Tibial nerve (tissue), 4 donors: ENCODE data around the gene DUSP7. TPM values are rescaled to one million over a fixed set of nuclear protein-coding genes. Genes with fewer than 3 reads are reported as not detected.
A peak's percentile ranks its signal among the peaks of the same experiment; 100 is the strongest.

Experiments
- DNase-seq, 2 donors: peaks; one replicate each; pipeline ENCODE4 v3.0.0-alpha.2; 2019; ENCODE audit warnings: low spot score in 2 of 2
- H3K27ac ChIP-seq, 4 donors: fragments of 200-600 bp; sonication (generic) in 3 of 4; one replicate each; pipeline ENCODE4 v1.5.1; 2017 to 2019; ENCODE audit warnings: mild to moderate bottlenecking in 1 of 4
- H3K27me3 ChIP-seq, 2 donors: fragments of 200-600 bp; sonication (generic) in 1 of 2; one replicate each; pipeline versions ENCODE4 v1.5.1 to v1.6.0; 2017 to 2019
- H3K36me3 ChIP-seq, 3 donors: fragments of 200-600 bp; sonication (generic); one replicate each; pipeline ENCODE4 v1.5.1; 2018 to 2019
- H3K4me1 ChIP-seq, 4 donors: fragments of 200-600 bp; sonication (generic) in 3 of 4; one replicate each; pipeline ENCODE4 v1.5.1; 2017 to 2019
- H3K4me3 ChIP-seq, 4 donors: fragments of 200-600 bp; sonication (generic) in 3 of 4; one replicate each; pipeline ENCODE4 v1.5.1; 2017 to 2019; ENCODE audit warnings: mild to moderate bottlenecking in 1 of 4, moderate library complexity in 1 of 4
- H3K9me3 ChIP-seq, 4 donors: fragments of 200-600 bp; sonication (generic) in 3 of 4; one replicate each; pipeline ENCODE4 v1.5.1; 2017 to 2019
- EP300 ChIP-seq, 2 donors: sonication (generic); formaldehyde crosslinking; IDR thresholded peaks; one replicate each; pipeline ENCODE4 v1.6.1; 2017; ENCODE audit warnings: antibody characterized with exemption in 2 of 2, mild to moderate bottlenecking in 1 of 2
- POLR2A ChIP-seq, 2 donors: fragments of 450-650 bp; IDR thresholded peaks; one replicate each; pipeline ENCODE4 v1.6.1; 2017; ENCODE audit warnings: antibody characterized with exemption in 2 of 2, mild to moderate bottlenecking in 2 of 2, moderate library complexity in 2 of 2
- WGBS, 2 donors: methylation state at CpG; one replicate each; pipeline ENCODE4 v1.1.5; 2018; 5-methylcytosine and 5-hydroxymethylcytosine counted together
- total RNA-seq, 4 donors: library from RNA; depleted of rRNA; stranded (reverse); fragments of >200 nt; gene quantifications; one replicate each; pipeline ENCODE4 v1.1.0, GENCODE V29; 2016
- TF ChIP-seq, protein P1 (sequence below), 5 experiments: fragments of 200-600 bp in 3 of 5; fragments of 450-650 bp in 2 of 5; sonication (generic) in 3 of 5; IDR thresholded peaks; one replicate each; pipeline ENCODE4 v1.5.1; 2016 to 2019; ENCODE audit warnings: antibody characterized with exemption in 5 of 5, mild to moderate bottlenecking in 3 of 5, moderate library complexity in 2 of 5

The DUSP7 gene
- total RNA-seq, 4 donors from 2014 or later: 8.1 to 15.0 (median 11.5) TPM

DNA sequence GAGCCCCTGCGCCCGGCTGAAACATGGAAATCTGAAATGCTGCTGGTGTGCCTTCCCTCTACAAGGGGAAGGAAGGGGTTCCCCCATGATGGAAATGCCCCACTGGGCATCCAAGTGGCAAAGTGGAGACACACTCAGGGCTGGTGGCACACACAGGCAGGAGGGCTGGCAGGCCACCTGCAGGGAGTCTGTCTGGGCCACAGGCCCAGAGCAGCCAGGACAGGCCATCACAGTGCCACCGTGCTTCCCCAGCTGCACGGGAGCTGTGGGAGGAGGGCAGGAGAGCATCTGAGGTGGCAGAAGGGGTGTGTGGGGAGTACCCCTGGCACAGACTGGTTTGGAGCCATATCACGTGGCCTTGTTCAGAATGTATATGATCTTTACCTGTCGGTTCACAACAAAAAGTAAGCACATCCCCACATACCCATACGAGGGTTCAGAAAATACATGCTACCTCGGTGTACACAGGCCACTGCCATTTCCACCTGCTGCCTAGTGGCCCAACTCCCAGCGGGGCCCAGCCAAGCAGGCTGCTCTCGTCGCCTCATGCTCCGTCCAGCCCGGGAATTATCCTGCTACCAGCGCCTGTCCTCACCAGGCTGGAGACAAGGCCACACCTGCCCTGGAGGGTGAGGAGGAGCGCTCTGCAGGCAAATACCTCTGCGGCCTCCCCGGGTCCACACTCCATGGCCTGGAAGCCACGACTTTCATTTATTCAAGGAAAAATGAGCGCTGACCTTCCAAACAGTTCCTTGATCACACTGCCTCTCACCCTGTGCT lies 22.6 kb upstream of the DUSP7 start:
- TF ChIP-seq, protein P1, sequence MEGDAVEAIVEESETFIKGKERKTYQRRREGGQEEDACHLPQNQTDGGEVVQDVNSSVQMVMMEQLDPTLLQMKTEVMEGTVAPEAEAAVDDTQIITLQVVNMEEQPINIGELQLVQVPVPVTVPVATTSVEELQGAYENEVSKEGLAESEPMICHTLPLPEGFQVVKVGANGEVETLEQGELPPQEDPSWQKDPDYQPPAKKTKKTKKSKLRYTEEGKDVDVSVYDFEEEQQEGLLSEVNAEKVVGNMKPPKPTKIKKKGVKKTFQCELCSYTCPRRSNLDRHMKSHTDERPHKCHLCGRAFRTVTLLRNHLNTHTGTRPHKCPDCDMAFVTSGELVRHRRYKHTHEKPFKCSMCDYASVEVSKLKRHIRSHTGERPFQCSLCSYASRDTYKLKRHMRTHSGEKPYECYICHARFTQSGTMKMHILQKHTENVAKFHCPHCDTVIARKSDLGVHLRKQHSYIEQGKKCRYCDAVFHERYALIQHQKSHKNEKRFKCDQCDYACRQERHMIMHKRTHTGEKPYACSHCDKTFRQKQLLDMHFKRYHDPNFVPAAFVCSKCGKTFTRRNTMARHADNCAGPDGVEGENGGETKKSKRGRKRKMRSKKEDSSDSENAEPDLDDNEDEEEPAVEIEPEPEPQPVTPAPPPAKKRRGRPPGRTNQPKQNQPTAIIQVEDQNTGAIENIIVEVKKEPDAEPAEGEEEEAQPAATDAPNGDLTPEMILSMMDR (IDR thresholded peaks at IDR 0.05): no peak
- TF ChIP-seq EP300 (IDR thresholded peaks at IDR 0.05): no peak
- TF ChIP-seq POLR2A (IDR thresholded peaks at IDR 0.05): no peak
- H3K27ac ChIP-seq: no peak overlapping the region
- no peaks in the 10 kb centered on the region for H3K36me3 ChIP-seq
- no peak overlapping the region for H3K4me3 ChIP-seq
- 90 to 95% methylated on average over 19 of the region's 19 CpGs for WGBS, 2 donors
- DNase-seq: no peak
- H3K9me3 ChIP-seq: no peaks in the 10 kb centered on the region
- peaks cover 0 to 13% (median 0%) of the 10 kb centered on the region in 4 donors for H3K4me1 ChIP-seq
- no peaks in the 10 kb centered on the region for H3K27me3 ChIP-seq

DNA sequence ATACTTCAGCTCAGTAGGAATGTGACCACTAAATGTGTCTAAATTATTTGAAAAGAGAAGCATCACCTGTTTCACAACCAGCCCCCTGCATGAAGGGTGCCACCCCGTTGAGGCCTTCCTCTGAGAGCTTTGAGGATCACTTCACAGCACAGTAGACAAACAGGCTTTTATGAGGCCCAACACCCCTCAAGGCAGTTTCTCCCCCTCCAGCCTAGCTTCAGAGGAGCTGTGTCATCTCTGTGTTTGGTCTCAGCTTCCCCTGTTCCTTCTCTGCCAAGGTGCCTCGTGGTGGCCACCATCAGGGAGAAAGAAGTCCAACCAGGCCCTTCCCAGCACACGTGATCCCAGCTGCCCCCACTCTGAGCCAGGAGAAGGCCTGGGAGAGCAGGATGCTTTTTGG lies 21.6 kb upstream of the DUSP7 start:
- no peak overlapping the region for H3K4me3 ChIP-seq
- DNase-seq: no peak
- peak overlapping the region in 1 of 4 donors; percentile 55 for H3K27ac ChIP-seq
- H3K9me3 ChIP-seq: no peaks in the 10 kb centered on the region
- H3K27me3 ChIP-seq: no peaks in the 10 kb centered on the region
- WGBS, 2 donors: 35 to 44% methylated on average over 3 of the region's 3 CpGs
- peaks cover 0 to 13% (median 0%) of the 10 kb centered on the region in 4 donors for H3K4me1 ChIP-seq
- TF ChIP-seq, protein P1 (IDR thresholded peaks at IDR 0.05): no peak
- TF ChIP-seq POLR2A (IDR thresholded peaks at IDR 0.05) (no peak), EP300 (IDR thresholded peaks at IDR 0.05) (no peak)
- H3K36me3 ChIP-seq: no peaks in the 10 kb centered on the region

DNA sequence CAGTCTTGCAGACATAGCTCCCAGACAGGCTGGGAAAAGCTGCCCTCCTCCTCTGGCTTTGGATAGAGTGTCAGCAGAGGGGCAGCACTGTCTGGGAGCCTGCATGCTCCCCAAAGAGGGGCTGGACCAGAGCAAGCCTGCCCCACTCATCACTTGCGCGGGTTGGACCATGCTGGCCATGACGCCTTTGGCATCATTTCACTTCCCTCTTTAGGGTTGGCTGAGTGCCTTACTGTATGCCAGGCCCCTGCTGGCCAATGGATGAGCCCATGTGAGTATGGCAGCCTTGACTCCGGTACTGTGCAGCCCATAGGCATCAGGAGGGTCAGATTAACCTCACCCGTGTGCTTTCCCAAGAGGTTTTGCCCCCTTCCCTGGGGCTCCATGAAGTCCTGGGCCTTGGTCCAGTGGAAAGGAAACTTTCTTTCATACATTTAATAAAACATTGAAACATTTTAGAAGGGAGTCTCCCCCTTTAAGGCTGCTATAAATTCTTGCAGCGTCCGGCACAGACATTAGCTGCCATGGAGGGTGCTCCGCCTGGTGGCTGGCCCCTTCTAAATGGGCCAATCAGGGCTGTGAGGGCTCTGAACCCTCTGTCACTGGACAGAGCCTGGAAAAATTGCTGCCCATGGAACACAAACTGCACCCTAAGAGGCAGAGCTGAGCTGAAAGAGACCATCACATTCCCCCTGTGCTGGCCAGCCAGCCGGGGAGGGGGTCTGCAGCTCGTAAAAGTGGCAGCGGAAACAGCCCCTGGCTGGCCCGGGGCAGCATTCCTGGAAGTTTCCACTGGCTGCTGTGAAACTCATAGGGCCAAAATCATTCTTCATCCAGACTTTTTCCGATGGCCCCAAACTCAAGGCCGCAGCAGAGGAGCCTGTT lies 20.8 kb upstream of the DUSP7 start:
- Histone ChIP-seq H3K27ac (peak overlapping the region in 1 of 4 donors; percentile 55), H3K27me3 (no peaks in the 10 kb centered on the region), H3K4me1 (peaks cover 0 to 13% (median 0%) of the 10 kb centered on the region in 4 donors), H3K4me3 (no peak overlapping the region), H3K36me3 (no peaks in the 10 kb centered on the region), H3K9me3 (no peaks in the 10 kb centered on the region)
- TF ChIP-seq, protein P1 (IDR thresholded peaks at IDR 0.05): peak in 2 of 5 experiments; percentile 17 to 23
- TF ChIP-seq POLR2A (IDR thresholded peaks at IDR 0.05) (no peak), EP300 (IDR thresholded peaks at IDR 0.05) (no peak)
- WGBS, 2 donors: 37% methylated on average over 13 of the region's 14 CpGs
- no peak for DNase-seq

DNA sequence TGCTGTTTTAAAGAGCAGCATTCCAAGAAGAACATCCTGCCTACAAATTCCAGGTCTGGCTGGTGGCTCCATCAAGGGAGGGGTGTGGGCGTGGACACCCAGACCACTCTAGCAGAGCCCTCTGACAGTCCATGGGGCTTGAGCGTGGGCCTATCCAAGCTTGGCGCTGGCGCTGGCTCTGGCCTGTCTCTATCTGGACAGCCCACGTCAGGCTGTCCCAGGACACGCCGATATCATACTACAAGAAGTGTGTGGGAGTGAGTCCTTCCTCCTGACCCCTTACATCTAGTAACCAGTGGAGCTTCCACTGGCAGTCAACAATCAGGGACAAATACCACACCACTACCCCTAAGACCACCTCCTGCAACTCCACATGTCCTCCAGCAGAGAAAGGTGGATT lies 17.1 kb upstream of the DUSP7 start:
- Histone ChIP-seq H3K27me3 (no peaks in the 10 kb centered on the region), H3K27ac (no peak overlapping the region), H3K9me3 (no peaks in the 10 kb centered on the region), H3K4me3 (no peak overlapping the region), H3K36me3 (no peaks in the 10 kb centered on the region), H3K4me1 (peaks cover 0 to 28% (median 0%) of the 10 kb centered on the region in 4 donors)
- no peak for DNase-seq
- WGBS, 2 donors: 81 to 90% methylated on average over 6 to 7 of the region's 7 CpGs
- no peak for TF ChIP-seq POLR2A (IDR thresholded peaks at IDR 0.05)
- no peak for TF ChIP-seq EP300 (IDR thresholded peaks at IDR 0.05)
- TF ChIP-seq, protein P1 (IDR thresholded peaks at IDR 0.05): no peak
